GM13977 (cell line): ENCODE results near the gene NRIP2.
"Not testable (repeated sequence)": the region's sequence is repeated elsewhere in the genome, so short reads cannot be mapped to it uniquely, and the experiment has no call there.

Experiments
- DNase-seq: peaks from one replicate; pipeline ENCODE4 v3.0.0; 2012; ENCODE audit warnings: low spot score
- CTCF ChIP-seq: IDR thresholded peaks from 2 replicates; pipeline ENCODE4 v1.5.1; 2012; ENCODE audit warnings: mild to moderate bottlenecking, control low read depth; ENCODE audit not compliant: insufficient read depth; ENCODE audit errors: extremely low read depth, missing control alignments
- in situ Hi-C: fragments of 300-500 bp; cut with MboI; formaldehyde crosslinking; loops from one replicate; pipeline ENCODE4 v1.12.0; 2022; ENCODE audit warnings: low sequenced_read_pairs, low pct_unique_long_range_greater_than_20kb, mixed read lengths, inconsistent platforms; ENCODE audit not compliant: unreplicated experiment

The NRIP2 gene

GRCh38 chr12:2864198-2864597 is 29.4 kb upstream of the NRIP2 start:
- TF ChIP-seq CTCF = no peak
- in situ Hi-C loops = no loop called here

GRCh38 chr12:2863402-2863801 is 28.6 kb upstream of the NRIP2 start:
- in situ Hi-C loops, DNase-seq: not testable (repeated sequence)

More at GRCh38 chr12:2864198-2864597, 29.4 kb upstream of the NRIP2 start:
- no peak for DNase-seq

GRCh38 chr12:2862876-2863275 is 28.0 kb upstream of the NRIP2 start:
- no peak for TF ChIP-seq CTCF
- in situ Hi-C loops = no loop called here
- no peak for DNase-seq

- in situ Hi-C loops = no loop called here
- TF ChIP-seq CTCF = no peak
Observed at GRCh38 chr12:2860170-2860569, 25.3 kb upstream of the NRIP2 start.

GRCh38 chr12:2858944-2859421 is 24.1 kb upstream of the NRIP2 start:
- no peak for TF ChIP-seq CTCF
- no peak for DNase-seq
- in situ Hi-C loops = no loop called here

More at GRCh38 chr12:2860170-2860569, 25.3 kb upstream of the NRIP2 start:
- no peak for DNase-seq

- no peak for DNase-seq
- no peak for TF ChIP-seq CTCF
- in situ Hi-C loops = no loop called here
Observed at GRCh38 chr12:2858334-2858733, 23.5 kb upstream of the NRIP2 start.

- in situ Hi-C loops = no loop called here
- no peak for TF ChIP-seq CTCF
- no peak for DNase-seq
Observed at GRCh38 chr12:2857576-2857975, 22.7 kb upstream of the NRIP2 start.
